CD4-positive, alpha-beta T cell treated with Interleukin-4 for 1 hour (primary cell): ENCODE measurements around the gene VARS2.
"Not testable (repeated sequence)": the region's sequence is repeated elsewhere in the genome, so short reads cannot be mapped to it uniquely, and the experiment has no call there.

Experiments
- DNase-seq, 2 donors: peaks; one replicate each; pipeline ENCODE4 v3.0.0-alpha.2; 2020 to 2022

VARS2 gene

DNA sequence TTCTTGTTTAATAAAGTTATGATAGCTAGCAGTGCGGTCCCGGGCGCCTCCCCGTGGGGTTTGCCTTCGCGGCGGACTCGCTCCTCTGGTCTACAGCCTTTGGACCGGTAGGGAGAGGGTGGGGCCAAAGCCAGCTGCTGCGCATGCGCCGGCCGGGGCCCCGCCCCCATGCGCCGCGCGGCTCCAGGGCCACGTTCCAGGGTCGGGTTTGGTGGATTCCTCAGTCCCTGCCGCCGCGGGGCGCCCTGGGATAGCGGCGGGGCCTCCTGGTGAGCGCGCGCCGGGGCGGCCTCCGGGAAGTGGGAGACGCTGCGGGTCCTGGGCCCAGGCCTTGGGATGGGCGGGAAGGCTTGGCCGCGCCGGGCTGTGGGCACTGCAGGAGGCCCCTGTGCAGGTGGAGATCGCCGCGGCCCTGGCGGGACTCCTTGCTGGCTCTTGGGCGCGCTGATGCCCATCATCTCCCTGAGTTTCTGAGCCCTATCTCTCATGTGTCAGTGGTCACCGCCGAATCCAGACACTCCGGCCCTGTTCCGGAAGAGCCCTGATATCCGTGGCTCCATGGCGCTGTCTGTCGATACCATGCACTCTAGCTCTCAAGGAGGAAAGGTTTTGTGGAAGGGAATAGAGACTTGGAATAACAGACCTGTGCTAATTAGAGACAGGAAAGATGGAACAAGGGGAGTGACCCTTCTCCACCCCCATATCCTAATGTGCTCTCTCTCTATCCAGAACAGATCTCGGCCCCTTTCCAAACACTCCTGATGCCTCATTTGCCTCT is at the start of gene VARS2:
VARS2 (plus strand) TSS at position 163 of the 778 bp plus-strand sequence; CDS start at position 762, 599 bp downstream.
- DNase-seq = peak; percentile 90 to 92

- no peak for DNase-seq
Measured at GRCh38 chr6:30864325-30864724, 49.7 kb upstream of the VARS2 start.

DNA sequence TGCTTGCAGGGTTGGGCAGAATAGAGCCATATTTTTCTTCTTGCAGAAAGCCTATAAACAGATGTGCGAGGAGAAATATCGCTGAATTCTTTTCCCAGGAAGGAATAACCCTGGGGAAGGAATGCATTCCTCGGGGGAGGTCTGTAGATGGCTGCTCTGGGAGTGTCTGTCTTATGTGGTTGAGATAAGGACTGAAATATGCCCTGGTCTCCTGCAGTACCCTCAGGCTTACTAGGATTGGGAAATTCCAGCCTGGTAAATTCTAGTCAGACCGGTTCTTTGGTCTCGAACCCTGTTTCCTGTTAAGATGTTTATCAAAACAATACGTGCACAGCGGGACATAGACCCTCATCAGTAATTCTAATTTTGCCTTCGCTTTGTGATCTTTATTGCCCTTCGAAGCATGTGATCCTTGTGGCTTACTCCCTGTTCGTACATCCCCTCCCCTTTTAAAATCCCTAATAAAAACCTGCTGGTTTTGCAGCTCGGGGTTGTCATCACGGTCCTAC is 44.7 kb upstream of the VARS2 start:
- not testable (repeated sequence) for DNase-seq

GRCh38 chr6:30870546-30870945 is 43.5 kb upstream of the VARS2 start:
- no peak for DNase-seq

GRCh38 chr6:30871592-30872183 is 42.4 kb upstream of the VARS2 start:
- DNase-seq = no peak

- no peak for DNase-seq
Measured at GRCh38 chr6:30873137-30873640, 40.8 kb upstream of the VARS2 start.

DNA sequence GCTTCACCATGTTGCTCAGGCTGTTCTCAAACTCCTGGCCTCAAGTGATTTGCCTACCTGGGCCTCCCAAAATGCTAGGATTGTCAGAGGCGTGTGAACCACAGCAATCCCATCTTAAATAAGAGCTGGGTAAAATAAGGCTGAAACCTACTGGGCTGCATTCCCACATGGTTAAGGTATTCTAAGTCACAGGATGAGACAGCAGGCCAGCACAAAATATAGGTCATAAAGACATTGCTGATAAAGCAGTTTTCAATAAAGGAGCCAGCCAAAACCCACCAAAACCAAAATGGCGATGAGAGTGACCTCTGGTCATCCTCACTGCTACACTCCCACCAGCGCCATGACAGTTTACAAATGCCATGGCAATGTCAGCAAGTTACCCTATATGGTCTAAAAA is 40.2 kb upstream of the VARS2 start:
- DNase-seq = not testable (repeated sequence)

GRCh38 chr6:30875244-30876038 is 38.6 kb upstream of the VARS2 start:
- DNase-seq = no peak

GRCh38 chr6:30876039-30876730 is 37.9 kb upstream of the VARS2 start:
- no peak for DNase-seq

DNA sequence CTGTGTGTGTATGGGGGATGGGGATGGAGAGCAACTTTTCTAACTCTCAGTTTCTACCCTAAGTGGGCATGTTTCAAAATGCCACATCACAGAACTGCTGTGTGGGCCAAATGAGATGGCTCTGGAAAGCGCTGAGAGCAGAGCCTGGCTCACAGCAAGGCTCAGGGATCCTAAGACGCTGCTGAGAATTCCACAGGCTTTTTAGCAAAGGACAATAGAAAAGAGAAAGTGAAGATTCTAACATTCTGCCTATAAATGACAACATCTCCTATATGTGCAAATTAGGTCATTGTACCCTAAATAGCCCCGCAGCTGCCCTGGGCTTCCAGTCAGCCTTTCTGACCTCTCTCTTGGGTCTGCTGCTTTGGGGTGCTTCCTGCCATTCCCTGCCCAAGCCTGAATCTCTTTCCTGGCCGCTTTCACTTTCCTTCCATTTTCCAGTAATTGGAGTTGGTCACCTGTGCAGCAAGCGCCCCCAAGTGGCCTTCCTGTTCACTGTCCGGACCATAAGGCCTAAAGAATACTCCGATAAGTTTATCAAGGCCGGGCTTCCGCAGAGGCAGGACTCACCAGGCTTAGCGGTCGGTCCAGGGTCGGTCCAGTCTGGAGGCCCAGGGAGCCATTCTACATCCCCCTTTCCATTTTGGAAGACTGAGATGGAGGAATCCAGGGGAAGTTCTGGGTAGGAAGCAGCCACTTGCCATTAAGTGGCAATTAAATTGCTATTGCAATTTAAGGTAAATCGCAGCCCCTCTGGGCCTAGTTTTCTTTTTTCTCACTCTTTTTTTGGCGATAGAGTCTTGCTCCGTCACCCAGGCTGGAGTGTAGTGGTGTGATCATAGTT is 36.4 kb upstream of the VARS2 start:
- peak; percentile 77 to 81 for DNase-seq

DNA sequence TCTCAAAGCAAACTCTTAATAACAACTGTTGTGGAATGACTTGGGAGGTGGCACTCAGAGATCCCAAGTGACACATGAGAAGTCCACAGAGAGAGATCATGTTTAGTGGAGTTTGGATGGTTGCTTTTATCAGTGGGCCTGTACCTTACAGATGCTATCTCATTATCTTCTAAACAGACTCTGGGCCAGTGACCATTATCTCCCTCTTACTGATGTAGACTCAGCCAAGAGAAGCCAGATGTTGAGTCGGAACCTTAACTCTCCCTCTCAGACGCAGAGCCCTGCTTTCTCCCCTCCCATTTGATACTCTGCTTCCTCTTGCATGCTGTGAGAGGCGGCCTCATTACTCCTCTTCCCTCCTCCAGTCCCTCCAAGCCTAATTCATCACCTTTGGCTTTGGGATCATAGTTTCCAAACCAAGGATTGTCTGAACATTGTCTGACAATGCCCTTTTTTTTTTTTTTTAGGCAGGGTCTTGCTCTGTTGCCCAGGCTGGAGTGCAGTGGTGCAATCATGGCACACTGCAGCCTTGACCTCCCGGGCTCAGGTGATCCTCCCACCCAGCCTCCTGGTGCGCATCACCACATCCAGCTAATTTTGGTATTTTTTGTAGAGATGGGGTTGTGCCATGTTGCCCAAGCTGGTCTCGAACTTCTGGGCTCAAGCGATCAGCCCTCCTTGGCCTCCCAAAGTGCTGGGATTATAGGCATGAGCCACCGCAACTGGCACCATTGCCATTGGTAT is 34.2 kb upstream of the VARS2 start:
- no peak for DNase-seq

DNA sequence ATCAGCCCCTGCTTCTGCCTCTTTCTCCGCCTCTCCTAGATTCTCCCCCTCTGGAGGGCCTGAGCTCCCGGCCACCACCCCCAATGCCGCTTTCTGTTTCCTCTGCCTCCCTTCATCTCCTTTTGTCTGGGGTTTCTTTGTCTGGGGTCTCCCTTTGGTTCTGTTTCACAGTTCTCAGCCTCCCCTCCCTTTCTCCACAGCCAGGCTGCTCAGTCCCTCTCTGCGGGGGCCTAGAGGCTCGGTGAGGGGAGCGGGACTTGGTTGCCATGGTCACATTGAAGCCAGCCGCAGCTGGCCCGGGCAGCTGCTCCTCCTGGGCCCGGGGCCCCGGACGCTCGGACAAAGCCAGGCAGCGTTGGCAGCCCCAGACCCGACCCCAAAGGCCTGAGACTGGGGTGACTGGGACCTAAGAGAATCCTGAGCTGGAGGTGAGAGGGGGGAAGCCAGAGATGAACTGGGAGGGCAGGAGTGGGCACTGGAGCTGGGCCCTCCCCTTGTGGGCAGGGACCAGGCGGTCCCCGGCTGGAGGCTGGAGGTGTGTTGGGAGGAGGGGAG is 33.3 kb upstream of the VARS2 start:
- DNase-seq = no peak

DNA sequence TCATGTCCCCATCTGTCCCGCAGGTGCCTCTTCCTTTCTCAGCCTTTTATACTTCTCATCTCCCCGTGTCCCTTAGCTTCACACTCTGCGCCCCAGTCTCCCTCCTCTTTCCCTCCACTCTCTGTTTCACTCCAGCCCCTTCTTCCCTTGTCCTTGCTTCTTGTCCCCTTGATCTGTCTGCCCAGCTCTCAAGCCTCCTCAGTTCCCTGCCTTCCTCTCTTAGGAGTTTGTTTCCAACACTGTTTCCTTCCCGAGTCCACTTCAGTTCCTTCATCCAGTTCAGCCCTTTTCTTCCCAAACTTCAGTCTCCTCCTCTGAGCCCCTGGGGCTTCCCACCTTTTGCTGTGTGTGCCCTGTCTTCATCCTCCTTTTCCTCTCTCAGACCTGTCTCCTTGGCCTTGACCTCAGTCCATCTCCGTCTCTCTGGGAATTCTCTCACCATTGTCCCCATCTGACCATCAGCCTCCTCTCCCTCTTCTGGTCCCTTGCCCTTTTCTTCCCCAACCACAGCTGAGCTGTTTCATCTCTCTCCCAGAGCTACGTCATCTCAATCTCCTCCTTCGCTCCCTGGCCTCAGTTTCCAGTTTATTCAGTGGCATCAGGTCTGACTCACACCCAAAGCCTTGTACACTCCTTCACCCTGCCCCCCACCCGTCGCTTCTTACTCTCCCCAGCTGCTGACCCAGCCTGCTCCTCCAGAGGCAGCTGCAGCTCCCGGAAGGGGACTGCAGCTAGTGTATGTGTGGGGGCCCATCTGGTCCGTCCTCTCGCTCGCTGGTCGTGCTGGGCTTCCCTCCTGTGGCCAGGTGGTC is 32.4 kb upstream of the VARS2 start:
- no peak for DNase-seq

DNA sequence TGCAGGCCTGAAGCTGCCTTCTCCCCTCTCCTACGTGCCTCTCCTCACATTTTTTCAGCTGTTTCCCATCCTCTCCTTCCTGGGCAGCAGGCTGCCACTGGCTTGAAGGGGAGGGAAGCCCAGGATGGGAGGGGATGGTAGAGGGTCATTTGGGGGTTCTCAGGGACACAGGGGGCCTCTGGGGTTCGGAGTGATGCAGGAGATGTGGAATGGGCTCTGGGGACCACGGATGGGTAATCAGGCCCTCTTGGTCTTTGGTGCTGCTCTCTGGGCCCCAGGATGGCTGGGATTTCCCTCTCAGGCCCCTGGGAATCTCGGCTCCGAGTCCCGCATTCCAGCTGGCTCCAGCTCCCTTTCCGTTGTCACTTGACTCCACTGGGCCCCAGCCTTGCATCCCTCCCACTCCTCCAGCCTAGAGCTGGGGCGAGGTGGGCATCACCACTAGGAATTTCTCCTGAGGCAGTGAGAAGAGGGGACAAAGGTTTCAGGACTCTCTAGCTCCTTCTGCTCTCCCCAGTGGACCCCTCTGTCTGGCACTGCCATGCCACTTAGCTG is 31.8 kb upstream of the VARS2 start:
- no peak for DNase-seq

- peak in 1 of 2 donors; percentile 43 for DNase-seq
Measured at GRCh38 chr6:30882759-30883684, 31.0 kb upstream of the VARS2 start.

DNA sequence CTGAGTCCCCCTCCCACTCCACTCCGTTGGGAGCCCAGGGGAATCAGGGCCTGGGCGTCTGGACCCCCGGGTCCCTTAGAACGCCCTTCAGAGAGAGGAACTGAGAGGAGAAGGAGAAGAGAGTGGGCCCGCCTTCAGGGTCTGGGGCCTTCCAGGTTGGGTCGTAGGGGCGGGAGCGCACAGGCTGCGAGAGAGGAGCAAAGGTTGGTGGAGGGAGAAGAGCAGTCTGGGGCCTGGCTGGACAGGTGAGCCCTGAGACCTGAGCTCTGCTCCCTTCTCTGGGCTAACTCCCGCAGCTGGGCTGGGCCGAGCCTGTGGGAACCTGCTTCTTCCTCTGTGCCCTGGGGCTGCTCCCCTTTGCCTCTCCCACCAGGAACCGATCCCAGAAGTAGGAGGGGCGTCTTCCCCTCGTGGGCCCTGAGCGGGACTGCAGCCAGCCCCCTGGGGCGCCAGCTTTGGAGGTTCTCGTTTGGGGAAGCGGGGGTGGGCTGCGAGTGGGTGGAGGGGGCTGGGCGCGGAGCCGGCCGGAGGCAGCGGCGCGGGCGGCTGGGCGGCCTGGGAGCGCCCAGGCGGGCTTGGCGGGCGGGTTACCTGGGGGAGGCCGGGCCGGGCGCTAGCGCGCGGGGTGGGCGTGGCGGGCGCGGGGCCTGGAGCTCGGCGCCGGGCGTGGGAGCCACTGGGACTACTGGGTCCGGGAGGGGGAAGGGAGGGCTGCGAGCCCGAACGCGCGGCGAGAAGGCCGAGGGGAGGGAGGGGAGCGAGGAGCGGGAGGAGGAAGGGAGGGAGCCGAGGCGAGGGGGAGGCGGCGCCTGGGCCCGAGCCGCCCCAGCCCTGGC is 30.1 kb upstream of the VARS2 start, which contains the start of gene DDR1:
DDR1 (plus strand) TSS at position 835 of the 836 bp plus-strand sequence. CDS start 4,211 bp downstream, outside the sequence.
- peak; percentile 36 to 56 for DNase-seq
